ENCODE data around the gene KDM7A.

KDM7A gene

DNA sequence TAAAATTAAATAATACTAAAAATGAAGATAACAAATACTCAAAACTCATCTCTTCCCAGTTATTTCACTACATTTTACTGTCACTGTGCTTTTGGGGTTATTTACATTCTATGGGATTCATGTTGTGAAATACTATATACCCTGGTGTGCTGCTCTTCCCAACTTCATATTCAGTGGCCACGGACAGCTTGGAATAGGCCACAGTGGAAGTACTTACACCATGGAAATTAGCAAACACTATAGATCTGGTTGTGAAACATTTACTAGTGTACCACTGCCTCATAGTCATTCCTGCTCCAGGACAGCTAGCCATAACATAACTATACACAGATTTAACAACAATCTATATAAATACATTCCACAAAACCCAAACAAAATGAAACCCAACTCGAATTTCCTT lies 21.2 kb upstream of the KDM7A start:
- Histone ChIP-seq H3K27ac (replicated peaks) (no peak overlapping the region), H3K4me3 (replicated peaks; ENCODE audit: insufficient read depth, low read length) (no peak overlapping the region), H3K27me3 (ENCODE audit: insufficient read depth, poor library complexity, severe bottlenecking) (peaks cover 5% of the 10 kb centered on the region)
- TF ChIP-seq SPI1 (IDR thresholded peaks at IDR 0.05; ENCODE audit: borderline replicate concordance, low read depth): no peak
- TF ChIP-seq, protein P1, sequence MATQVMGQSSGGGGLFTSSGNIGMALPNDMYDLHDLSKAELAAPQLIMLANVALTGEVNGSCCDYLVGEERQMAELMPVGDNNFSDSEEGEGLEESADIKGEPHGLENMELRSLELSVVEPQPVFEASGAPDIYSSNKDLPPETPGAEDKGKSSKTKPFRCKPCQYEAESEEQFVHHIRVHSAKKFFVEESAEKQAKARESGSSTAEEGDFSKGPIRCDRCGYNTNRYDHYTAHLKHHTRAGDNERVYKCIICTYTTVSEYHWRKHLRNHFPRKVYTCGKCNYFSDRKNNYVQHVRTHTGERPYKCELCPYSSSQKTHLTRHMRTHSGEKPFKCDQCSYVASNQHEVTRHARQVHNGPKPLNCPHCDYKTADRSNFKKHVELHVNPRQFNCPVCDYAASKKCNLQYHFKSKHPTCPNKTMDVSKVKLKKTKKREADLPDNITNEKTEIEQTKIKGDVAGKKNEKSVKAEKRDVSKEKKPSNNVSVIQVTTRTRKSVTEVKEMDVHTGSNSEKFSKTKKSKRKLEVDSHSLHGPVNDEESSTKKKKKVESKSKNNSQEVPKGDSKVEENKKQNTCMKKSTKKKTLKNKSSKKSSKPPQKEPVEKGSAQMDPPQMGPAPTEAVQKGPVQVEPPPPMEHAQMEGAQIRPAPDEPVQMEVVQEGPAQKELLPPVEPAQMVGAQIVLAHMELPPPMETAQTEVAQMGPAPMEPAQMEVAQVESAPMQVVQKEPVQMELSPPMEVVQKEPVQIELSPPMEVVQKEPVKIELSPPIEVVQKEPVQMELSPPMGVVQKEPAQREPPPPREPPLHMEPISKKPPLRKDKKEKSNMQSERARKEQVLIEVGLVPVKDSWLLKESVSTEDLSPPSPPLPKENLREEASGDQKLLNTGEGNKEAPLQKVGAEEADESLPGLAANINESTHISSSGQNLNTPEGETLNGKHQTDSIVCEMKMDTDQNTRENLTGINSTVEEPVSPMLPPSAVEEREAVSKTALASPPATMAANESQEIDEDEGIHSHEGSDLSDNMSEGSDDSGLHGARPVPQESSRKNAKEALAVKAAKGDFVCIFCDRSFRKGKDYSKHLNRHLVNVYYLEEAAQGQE (IDR thresholded peaks at IDR 0.05; ENCODE audit: insufficient replicate concordance, low read depth): no peak
- TF ChIP-seq GABPA (IDR thresholded peaks at IDR 0.05; ENCODE audit: low read depth): no peak
- TF ChIP-seq, protein P2, sequence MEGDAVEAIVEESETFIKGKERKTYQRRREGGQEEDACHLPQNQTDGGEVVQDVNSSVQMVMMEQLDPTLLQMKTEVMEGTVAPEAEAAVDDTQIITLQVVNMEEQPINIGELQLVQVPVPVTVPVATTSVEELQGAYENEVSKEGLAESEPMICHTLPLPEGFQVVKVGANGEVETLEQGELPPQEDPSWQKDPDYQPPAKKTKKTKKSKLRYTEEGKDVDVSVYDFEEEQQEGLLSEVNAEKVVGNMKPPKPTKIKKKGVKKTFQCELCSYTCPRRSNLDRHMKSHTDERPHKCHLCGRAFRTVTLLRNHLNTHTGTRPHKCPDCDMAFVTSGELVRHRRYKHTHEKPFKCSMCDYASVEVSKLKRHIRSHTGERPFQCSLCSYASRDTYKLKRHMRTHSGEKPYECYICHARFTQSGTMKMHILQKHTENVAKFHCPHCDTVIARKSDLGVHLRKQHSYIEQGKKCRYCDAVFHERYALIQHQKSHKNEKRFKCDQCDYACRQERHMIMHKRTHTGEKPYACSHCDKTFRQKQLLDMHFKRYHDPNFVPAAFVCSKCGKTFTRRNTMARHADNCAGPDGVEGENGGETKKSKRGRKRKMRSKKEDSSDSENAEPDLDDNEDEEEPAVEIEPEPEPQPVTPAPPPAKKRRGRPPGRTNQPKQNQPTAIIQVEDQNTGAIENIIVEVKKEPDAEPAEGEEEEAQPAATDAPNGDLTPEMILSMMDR (IDR thresholded peaks at IDR 0.05; ENCODE audit: insufficient read depth, low read length): no peak
- no peak for TF ChIP-seq POLR2AphosphoS5 (IDR thresholded peaks at IDR 0.05; ENCODE audit: low read depth)
- DNase-seq (ENCODE audit: low read depth in 1 of 2, low spot score in 1 of 2): no peak

DNA sequence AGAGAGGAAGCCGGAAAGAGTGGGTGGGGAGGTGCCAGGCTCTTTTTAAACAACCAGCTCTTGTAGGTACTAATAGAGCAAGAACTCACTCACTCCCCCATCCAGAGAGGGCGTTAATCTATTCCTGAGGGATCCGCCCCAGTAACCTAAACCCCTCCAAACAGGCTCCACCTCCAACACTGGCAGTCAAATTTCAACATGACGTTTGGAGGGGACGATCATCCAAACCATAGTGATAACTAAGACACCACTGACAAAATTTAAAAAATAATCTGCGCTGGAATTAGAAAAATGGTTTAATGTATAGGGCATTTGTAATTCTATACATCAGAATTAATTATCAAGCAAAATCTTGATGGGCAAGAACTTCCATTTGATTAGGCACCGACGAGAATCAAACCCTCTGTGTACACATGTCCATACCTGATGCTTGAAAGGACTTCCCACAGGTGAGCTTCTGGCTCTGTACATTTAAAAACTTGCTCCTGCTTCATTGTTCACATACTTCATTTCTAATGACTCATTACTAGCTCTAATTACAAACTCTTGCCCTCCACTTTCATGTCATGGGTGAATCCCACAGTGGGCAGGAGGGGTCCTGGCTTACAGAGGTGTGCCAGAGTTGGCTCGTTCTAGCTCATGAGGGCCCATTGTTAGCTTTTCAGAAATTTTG lies 20.6 kb upstream of the KDM7A start:
- DNase-seq (ENCODE audit: low read depth in 1 of 2, low spot score in 1 of 2): no peak

DNA sequence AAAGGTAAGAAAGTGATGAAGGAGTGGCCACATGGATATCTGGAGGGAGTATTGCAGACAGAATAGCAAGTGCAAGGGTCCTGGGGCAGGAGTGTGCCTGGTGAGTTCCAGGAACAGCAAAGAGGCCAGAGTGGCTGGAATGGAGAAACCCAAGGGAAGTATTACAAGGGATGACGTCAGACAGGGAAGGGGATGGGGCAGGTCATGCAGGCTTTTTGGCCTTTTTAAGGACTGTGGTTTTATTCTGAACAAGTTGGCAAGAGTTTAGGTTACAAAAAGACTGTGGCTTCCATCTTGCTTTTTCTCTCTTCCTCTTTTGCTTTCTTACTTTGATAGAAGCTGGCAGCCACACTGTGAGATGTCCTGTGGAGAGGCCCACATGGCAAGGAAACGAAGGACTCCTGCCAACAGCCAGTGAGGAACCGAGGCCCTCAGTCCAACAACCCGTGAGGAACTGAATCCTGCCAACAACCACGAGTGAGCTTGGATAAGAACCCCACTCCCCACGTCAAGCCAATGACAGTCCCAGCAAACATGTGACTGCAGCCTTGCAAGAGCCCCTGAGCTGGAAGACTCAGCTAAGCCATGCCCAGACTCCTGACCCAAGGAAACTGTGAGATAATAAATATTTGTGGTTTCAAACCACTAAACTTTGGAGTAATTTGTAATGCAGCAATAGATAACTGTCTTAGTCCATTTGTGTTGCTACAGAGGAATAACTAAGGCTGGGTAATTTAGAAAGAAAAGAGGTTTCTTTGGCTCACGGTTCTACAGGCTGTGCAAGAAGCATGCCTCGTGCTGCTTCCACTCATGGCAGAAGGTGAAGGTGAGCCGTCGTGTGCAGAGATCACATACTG lies 19.8 kb upstream of the KDM7A start:
- Histone ChIP-seq H3K4me3 (replicated peaks; ENCODE audit: insufficient read depth, low read length) (no peak overlapping the region), H3K27ac (replicated peaks) (no peak overlapping the region), H3K27me3 (ENCODE audit: insufficient read depth, poor library complexity, severe bottlenecking) (peaks cover 5% of the 10 kb centered on the region)
- DNase-seq (ENCODE audit: low read depth in 1 of 2, low spot score in 1 of 2): no peak
- TF ChIP-seq, protein P1 (IDR thresholded peaks at IDR 0.05; ENCODE audit: insufficient replicate concordance, low read depth): no peak
- TF ChIP-seq SPI1 (IDR thresholded peaks at IDR 0.05; ENCODE audit: borderline replicate concordance, low read depth) (no peak), POLR2AphosphoS5 (IDR thresholded peaks at IDR 0.05; ENCODE audit: low read depth) (no peak), GABPA (IDR thresholded peaks at IDR 0.05; ENCODE audit: low read depth) (no peak)
- TF ChIP-seq, protein P2 (IDR thresholded peaks at IDR 0.05; ENCODE audit: insufficient read depth, low read length): no peak

More for the DNA sequence above, 20.6 kb upstream of the KDM7A start:
- Histone ChIP-seq H3K27ac (replicated peaks) (no peak overlapping the region), H3K27me3 (ENCODE audit: insufficient read depth, poor library complexity, severe bottlenecking) (peaks cover 5% of the 10 kb centered on the region), H3K4me3 (replicated peaks; ENCODE audit: insufficient read depth, low read length) (no peak overlapping the region)
- TF ChIP-seq, protein P1 (IDR thresholded peaks at IDR 0.05; ENCODE audit: insufficient replicate concordance, low read depth): no peak
- no peak for TF ChIP-seq GABPA (IDR thresholded peaks at IDR 0.05; ENCODE audit: low read depth)
- TF ChIP-seq SPI1 (IDR thresholded peaks at IDR 0.05; ENCODE audit: borderline replicate concordance, low read depth): no peak
- no peak for TF ChIP-seq POLR2AphosphoS5 (IDR thresholded peaks at IDR 0.05; ENCODE audit: low read depth)
- TF ChIP-seq, protein P2 (IDR thresholded peaks at IDR 0.05; ENCODE audit: insufficient read depth, low read length): no peak
